ENCODE data around the gene DMP1.

The DMP1 gene, protein sequence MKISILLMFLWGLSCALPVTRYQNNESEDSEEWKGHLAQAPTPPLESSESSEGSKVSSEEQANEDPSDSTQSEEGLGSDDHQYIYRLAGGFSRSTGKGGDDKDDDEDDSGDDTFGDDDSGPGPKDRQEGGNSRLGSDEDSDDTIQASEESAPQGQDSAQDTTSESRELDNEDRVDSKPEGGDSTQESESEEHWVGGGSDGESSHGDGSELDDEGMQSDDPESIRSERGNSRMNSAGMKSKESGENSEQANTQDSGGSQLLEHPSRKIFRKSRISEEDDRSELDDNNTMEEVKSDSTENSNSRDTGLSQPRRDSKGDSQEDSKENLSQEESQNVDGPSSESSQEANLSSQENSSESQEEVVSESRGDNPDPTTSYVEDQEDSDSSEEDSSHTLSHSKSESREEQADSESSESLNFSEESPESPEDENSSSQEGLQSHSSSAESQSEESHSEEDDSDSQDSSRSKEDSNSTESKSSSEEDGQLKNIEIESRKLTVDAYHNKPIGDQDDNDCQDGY

DNA sequence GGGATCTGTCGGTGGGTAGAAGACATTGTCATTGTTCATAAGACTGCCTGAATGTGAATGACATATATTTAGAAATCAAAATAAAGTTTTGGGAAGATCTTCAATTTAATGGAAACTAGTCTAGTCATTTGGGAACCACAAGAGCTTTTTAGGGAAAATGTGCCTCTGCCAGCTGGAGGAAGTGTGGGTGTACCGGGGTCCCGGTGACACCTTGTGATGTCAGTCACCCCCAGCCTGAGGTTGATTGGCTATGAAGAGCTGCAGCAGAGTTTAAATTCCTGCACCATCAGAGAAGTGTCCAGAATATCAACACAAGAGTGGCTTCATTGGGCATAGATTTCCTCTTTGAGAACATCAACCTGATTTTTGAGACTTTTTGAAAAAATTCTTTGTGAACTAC is at the start of gene DMP1:
DMP1 (plus strand) TSS at position 301 of the 400 bp plus-strand sequence. CDS start 6,213 bp downstream, outside the sequence.
- no peak for DNase-seq

DNA sequence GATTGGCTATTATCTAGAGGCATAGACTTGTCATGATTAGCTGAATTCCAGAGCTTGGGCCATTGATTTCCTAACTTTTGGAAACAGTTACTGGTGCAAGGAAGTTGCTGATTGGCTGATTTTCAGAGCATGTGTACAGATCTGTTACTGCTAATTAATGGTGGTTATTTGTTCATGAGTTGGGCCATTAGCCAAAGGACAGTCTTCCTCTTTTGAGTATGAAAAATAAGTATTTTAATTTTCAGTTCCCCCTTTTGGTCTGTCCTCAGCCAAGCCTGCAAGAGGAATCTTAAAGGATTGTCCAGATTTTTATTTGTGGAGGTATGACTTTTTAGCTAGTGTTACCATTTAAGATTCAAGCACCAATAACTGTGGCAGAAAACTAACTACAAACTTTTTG is 48.7 kb upstream of the DMP1 start:
- DNase-seq, result no peak

GRCh38 chr4:87608229-87608628 is 41.9 kb upstream of the DMP1 start, which contains the start of gene DSPP:
Gene DSPP, plus strand, starts transcription at chr4:87608529. Its CDS starts 2,380 bp downstream, at chr4:87610909.
- no peak for DNase-seq

GRCh38 chr4:87614292-87614890 is 35.7 kb upstream of the DMP1 start:
- no peak for DNase-seq

GRCh38 chr4:87616268-87616667 is 33.8 kb upstream of the DMP1 start:
- DNase-seq, result no peak

DNA sequence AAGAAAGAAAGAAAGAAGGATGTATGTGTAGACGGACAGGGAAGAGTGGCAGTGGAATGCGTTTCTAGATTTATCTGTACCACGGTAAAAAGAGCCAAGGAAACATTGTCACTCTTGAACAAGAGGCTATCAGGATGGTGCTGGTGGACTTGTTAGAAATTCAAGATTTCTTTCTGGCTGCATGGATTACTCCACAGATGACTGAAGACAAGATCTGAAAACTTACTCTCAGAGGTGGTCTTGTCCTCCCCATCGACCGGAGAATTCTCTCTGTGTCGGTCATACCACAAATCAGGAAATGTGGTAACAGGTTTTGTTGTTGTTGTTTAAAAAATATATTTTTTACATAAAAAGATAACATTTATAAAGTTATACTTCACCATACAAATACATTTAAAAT is 30.0 kb upstream of the DMP1 start:
- no peak for DNase-seq

GRCh38 chr4:87620491-87620890 is 29.6 kb upstream of the DMP1 start:
- no peak for DNase-seq

DNA sequence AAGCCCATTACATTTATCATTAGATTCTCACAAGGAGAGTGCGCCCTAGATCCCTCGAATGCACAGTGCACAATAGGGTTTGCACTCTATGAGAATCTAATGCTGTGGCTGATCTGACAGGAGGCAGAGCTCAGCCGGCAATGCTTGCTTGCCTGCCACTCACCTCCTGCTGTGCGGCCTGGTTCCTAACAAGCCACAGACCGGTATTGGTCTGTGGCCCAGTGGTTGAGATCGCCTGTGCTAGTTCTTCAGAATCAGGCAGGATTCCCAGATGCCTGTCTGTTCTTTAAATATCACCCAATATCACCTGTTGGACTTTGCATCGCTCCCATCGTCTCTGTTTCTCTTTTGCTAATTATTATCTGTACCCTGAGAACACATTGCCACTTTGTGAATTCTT is 27.8 kb upstream of the DMP1 start:
- DNase-seq, result no peak

- no peak for DNase-seq
Observed at GRCh38 chr4:87624698-87625097, 25.4 kb upstream of the DMP1 start.

DNA sequence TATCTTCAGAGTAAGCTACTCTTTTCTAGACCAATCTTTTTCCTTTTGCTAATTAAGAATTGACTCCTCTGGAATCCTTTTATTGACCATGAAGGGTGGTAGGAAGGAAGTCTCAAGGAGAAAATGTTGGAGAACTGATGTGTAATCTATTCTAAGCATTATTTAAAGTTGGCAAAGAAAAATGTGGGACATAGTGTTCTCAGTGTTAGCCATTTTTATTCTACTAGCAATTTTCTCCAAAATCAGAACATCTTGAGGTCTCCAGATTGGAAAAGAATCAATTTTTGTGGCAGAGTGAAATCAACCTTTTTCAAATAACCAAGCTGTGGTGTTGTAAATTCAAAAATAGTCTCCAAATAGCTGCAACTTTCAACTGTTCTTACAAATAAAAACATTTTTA is 18.4 kb upstream of the DMP1 start:
- no peak for DNase-seq

- no peak for DNase-seq
Observed at GRCh38 chr4:87632469-87632868, 17.6 kb upstream of the DMP1 start.

DNA sequence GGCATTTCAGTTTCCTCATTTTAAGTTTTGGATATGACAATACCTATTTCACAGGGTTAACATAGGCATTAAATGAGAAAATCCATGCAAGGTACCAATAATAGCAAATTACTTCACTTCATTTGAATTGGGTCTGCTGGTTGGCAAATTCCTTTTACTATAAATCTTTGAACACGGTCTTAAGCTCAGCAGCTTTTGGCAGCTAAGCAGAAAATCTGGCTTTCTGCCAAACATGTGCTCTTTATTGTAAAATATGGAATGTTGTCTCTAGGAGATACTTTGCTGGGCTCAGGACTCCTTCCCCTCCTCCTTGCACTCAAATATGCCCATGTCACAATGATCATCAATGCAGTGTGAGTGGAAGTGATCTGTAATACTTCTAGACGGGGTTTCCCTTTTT is 16.8 kb upstream of the DMP1 start:
- DNase-seq, result peak; percentile 6

DNA sequence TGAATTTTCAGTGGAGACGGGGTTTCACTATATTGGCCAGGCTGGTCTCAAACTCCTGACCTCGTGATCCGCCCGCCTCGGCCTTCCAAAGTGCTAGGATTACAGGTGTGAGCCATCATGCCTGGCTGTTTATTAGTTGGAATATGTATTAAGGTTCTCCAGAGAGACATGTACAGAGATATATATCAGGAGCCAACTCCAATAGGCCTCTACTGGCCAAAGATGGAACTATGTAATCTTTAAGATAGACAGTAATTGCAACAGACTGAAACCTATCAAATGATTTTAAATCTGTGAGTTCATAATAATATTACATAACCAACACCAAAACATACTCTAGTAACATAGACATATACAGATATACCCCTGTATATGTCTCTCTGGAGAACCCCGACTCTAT is 5.8 kb upstream of the DMP1 start:
- DNase-seq, result no peak

- DNase-seq, result no peak
Observed at GRCh38 chr4:87650938-87651337, 858 bp downstream of the DMP1 start.

DNA sequence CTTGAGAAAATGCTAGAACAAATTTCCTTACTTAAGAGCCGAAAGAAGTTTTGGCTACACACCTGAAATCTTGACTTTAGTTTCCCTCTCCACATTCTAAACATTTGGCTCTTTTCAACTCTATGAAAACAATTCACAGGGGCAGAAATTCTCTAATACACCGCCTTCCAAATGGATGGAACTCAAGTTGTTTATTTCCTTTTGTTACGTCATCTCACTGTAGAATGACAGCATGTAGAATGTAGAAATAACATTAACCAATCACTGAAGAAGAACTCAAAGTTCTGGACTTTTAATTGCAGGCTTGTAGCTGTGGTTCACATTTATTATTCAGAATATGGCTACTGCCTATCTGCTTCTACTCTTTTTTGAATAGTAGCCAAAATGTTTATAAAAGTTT is 1.9 kb downstream of the DMP1 start:
- no peak for DNase-seq

GRCh38 chr4:87654487-87655044 is 4.5 kb downstream of the DMP1 start:
- no peak for DNase-seq

DNA sequence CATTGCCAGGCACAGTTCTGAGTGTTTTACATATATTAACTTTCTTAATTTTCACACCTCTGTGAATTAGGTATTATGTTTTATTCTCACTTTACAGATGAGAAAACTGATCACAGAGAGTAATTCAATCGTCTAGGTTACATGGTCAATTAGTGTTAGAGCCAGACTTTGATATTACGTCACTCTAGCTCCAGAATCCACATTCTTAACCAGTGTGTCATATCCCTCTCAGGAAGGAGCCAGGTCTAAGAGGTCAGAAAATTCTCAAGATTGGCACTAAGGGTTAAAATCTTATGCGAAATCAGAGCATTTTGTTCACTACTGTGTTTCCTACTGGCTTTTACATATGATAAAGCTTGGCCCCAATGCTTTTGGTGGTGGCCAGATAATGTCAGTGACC is 7.4 kb downstream of the DMP1 start:
- peak; percentile 56 for DNase-seq

DNA sequence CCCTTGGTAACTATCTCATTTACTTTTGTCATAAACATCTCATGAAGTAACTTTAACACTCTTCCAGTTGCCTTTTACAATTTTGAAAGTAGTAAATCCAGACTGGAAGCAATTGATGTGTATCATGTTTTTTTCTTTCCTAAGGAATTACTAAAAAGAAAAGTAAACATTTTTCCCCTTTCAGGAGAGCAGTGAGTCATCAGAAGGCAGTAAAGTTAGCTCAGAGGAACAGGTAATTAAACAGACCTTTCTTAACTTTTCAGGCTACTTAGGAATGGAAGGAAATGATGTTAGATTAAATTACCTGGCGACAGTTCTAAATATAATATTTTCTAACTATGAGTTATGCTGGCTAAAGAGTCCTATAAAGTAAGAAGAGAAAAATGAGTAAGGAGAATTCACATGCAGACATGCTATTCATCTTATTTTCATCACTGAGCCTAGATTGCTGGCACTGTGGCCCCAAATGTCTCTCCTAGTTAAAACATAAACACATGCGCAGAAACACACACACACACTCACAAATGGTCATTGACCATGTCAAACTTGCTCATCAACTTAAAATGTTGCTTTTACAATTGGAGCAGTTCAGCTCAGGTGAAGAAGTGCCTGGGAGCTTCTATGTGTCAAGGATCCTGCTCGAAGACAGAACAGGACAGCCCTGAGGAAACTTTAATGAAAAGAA is 9.3 kb downstream of the DMP1 start:
- DNase-seq, result no peak

- no peak for DNase-seq
Observed at GRCh38 chr4:87662871-87663270, 12.8 kb downstream of the DMP1 start.

GRCh38 chr4:87669373-87669772 is 19.3 kb downstream of the DMP1 start:
- DNase-seq, result no peak

DNA sequence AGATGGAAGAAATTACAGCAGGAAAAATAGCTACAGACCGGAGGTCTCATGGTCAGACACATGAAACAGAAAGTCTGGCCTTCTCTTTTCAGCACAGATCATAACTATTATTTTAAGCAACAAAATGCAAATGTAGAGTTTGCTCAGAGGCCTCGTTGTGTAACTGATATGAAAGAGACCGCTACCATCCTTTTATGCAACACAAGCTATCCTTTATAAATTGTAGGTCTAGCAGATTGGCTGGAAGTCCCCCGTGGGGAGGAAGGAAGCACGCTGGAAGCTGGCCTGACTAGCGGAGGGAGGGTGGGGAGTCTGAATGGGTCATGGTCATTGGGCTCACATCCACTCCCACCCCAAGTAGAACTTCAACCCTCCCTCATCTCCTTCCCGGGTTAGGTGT is 27.7 kb downstream of the DMP1 start:
- DNase-seq, result no peak

- peak; percentile 5 for DNase-seq
Observed at GRCh38 chr4:87679449-87680169, 29.5 kb downstream of the DMP1 start.

GRCh38 chr4:87680271-87680670 is 30.2 kb downstream of the DMP1 start:
- DNase-seq, result no peak

Data from HCEC 1CT (cell line).